Sciatic nerve (tissue), 2 donors: Measurements from ENCODE around the gene GAR1. TPM values are rescaled to one million over a fixed set of nuclear protein-coding genes. Genes with fewer than 3 reads are reported as not detected.
"Not testable (repeated sequence)": the region's sequence is repeated elsewhere in the genome, so short reads cannot be mapped to it uniquely, and the experiment has no call there.

Source experiments
- ATAC-seq: fragments of 200-7000 bp; cut with Tn5 transposase; one replicate; pipeline ENCODE4 v1.9.1; 2020; ENCODE audit warnings: mild to moderate bottlenecking, moderate library complexity
- DNase-seq: peaks from one replicate; pipeline ENCODE4 v3.0.0-alpha.2; 2020; ENCODE audit warnings: low spot score
- intact Hi-C: fragments of 100-400 bp; cut with DNase I; formaldehyde crosslinking; loops from one replicate; pipeline ENCODE4 v1.14.2; 2022
- total RNA-seq: library from RNA; stranded (reverse); fragmentation: NEBNext Ultra II Directional; extraction: Animal tissue kit (Norgen Biotek cat#: 25700); gene quantifications from one replicate; pipeline ENCODE4 v1.2.1, GENCODE V29; 2021
- donor health status: DM: no; HTN: no; CAD: no.
- donor health status: DM: no; HTN: no; CAD: no.

The GAR1 gene
- total RNA-seq, result 15.4 TPM

GRCh38 chr4:109815151-109816081 lies at the start of gene GAR1:
Gene GAR1, plus strand, starts transcription at chr4:109815762. Its CDS starts 403 bp downstream, at chr4:109816165.
- DNase-seq (peak; percentile 90), ATAC-seq (peak; percentile 99)
- intact Hi-C loops, result no loop called here

GRCh38 chr4:109782092-109782491 lies 33.5 kb upstream of the GAR1 start:
- intact Hi-C loops, ATAC-seq, DNase-seq: not testable (repeated sequence)

GRCh38 chr4:109786846-109787245 lies 28.7 kb upstream of the GAR1 start:
- DNase-seq, result no peak
- no peak for ATAC-seq
- intact Hi-C loops, result no loop called here

GRCh38 chr4:109787807-109788206 lies 27.8 kb upstream of the GAR1 start:
- ATAC-seq, result no peak
- intact Hi-C loops, result no loop called here
- DNase-seq, result no peak

GRCh38 chr4:109795059-109795458 lies 20.5 kb upstream of the GAR1 start:
- intact Hi-C loops, result no loop called here
- no peak for ATAC-seq

GRCh38 chr4:109798866-109799265 lies 16.7 kb upstream of the GAR1 start:
- intact Hi-C loops, result no loop called here
- DNase-seq (no peak), ATAC-seq (no peak)

More at GRCh38 chr4:109795059-109795458, 20.5 kb upstream of the GAR1 start:
- DNase-seq, result no peak

- DNase-seq, result no peak
- intact Hi-C loops, result no loop called here
- ATAC-seq, result peak; percentile 42
These were observed 14.3 kb upstream of the GAR1 start for GRCh38 chr4:109801099-109801789.

- DNase-seq (no peak), ATAC-seq (peak; percentile 74)
- intact Hi-C loops, result no loop called here
These were observed 13.7 kb upstream of the GAR1 start, which contains the start of gene CFI for GRCh38 chr4:109801895-109802319. Gene CFI, minus strand, starts transcription at chr4:109801999. Its CDS starts 28 bp downstream, at chr4:109801971.

GRCh38 chr4:109803924-109804571 lies 11.5 kb upstream of the GAR1 start:
- DNase-seq, result no peak
- ATAC-seq, result no peak
- intact Hi-C loops, result no loop called here

GRCh38 chr4:109809655-109810054 lies 5.9 kb upstream of the GAR1 start:
- intact Hi-C loops, result no loop called here
- no peak for DNase-seq
- no peak for ATAC-seq

- DNase-seq, result no peak
- intact Hi-C loops, result no loop called here
- ATAC-seq, result no peak
These were observed 4.8 kb upstream of the GAR1 start for GRCh38 chr4:109810552-109811387.

- intact Hi-C loops, result no loop called here
- ATAC-seq, result no peak
- no peak for DNase-seq
These were observed 3.9 kb upstream of the GAR1 start for GRCh38 chr4:109811707-109812106.

GRCh38 chr4:109816082-109816442 lies 500 bp downstream of the GAR1 start:
- ATAC-seq (no peak), DNase-seq (peak; percentile 60)
- intact Hi-C loops, result no loop called here

- DNase-seq (no peak), ATAC-seq (no peak)
- intact Hi-C loops, result no loop called here
These were observed 1.3 kb downstream of the GAR1 start for GRCh38 chr4:109816894-109817293.

GRCh38 chr4:109818268-109818667 lies 2.7 kb downstream of the GAR1 start:
- DNase-seq, result no peak
- ATAC-seq, result no peak
- intact Hi-C loops, result no loop called here

- DNase-seq (no peak), ATAC-seq (no peak)
These were observed 5.0 kb downstream of the GAR1 start for GRCh38 chr4:109820563-109820962.

GRCh38 chr4:109821185-109821584 lies 5.6 kb downstream of the GAR1 start:
- no peak for DNase-seq
- intact Hi-C loops, result no loop called here
- no peak for ATAC-seq

More at GRCh38 chr4:109820563-109820962, 5.0 kb downstream of the GAR1 start:
- intact Hi-C loops, result no loop called here

GRCh38 chr4:109826719-109827118 lies 11.2 kb downstream of the GAR1 start:
- DNase-seq (no peak), ATAC-seq (peak; percentile 53)
- intact Hi-C loops, result no loop called here

- intact Hi-C loops, result no loop called here
- DNase-seq, result no peak
- ATAC-seq, result no peak
These were observed 12.1 kb downstream of the GAR1 start, which contains the start of gene RRH for GRCh38 chr4:109827672-109828071. Gene RRH, plus strand, starts transcription at chr4:109827972. Its CDS starts 56 bp downstream, at chr4:109828028.
